Neural crest cell (in vitro differentiated cells): ENCODE measurements around the gene FAM149B1. TPM values are rescaled to one million over a fixed set of nuclear protein-coding genes. Genes with fewer than 3 reads are reported as not detected.

Source experiments
- DNase-seq: peaks from one replicate; pipeline ENCODE4 v3.0.0; 2021; ENCODE audit warnings: low read depth, mixed read lengths, low spot score
- H3K27ac Mint-ChIP-seq: one replicate; pipeline ENCODE4 v1.8.0; 2021; ENCODE audit warnings: mild to moderate bottlenecking, mixed read lengths; ENCODE audit not compliant: unreplicated experiment
- H3K27me3 Mint-ChIP-seq: 2 replicates; pipeline ENCODE4 v1.8.0; 2021; ENCODE audit warnings: low read depth, mild to moderate bottlenecking, mixed read lengths
- H3K36me3 Mint-ChIP-seq: 2 replicates; pipeline ENCODE4 v1.8.0; 2021; ENCODE audit warnings: low read depth, mild to moderate bottlenecking, mixed read lengths
- H3K4me1 Mint-ChIP-seq: 2 replicates; pipeline ENCODE4 v1.8.0; 2021; ENCODE audit warnings: mixed read lengths
- H3K4me3 Mint-ChIP-seq: one replicate; pipeline ENCODE4 v1.8.0; 2021; ENCODE audit warnings: mild to moderate bottlenecking, mixed read lengths
- H3K9me3 Mint-ChIP-seq: 2 replicates; pipeline ENCODE4 v1.8.0; 2021; ENCODE audit warnings: mixed read lengths
- CTCF ChIP-seq: fragments of 200-600 bp; sonication (generic); conservative IDR thresholded peaks from 2 replicates; pipeline ENCODE4 v1.5.0; 2021; ENCODE audit warnings: antibody characterized with exemption, mild to moderate bottlenecking
- total RNA-seq: library from RNA; stranded (reverse); gene quantifications from 2 replicates; pipeline ENCODE4 v1.2.1, GENCODE V29; 2021

The FAM149B1 gene
- total RNA-seq, 1 donor from 2014 or later, result 27.2 TPM

- no peak overlapping the region for H3K4me3 Mint-ChIP-seq
- no peaks in the 10 kb centered on the region for H3K9me3 Mint-ChIP-seq
- peaks cover 2% of the 10 kb centered on the region for H3K36me3 Mint-ChIP-seq
Measured at GRCh38 chr10:73287441-73287840, 119.5 kb downstream of the FAM149B1 start.

GRCh38 chr10:73289958-73290357 lies 122.0 kb downstream of the FAM149B1 start:
- Mint-ChIP-seq H3K4me3 (no peak overlapping the region), H3K36me3 (peaks cover 2% of the 10 kb centered on the region), H3K9me3 (no peaks in the 10 kb centered on the region), H3K27ac (no peak overlapping the region), H3K4me1 (no peaks in the 10 kb centered on the region), H3K27me3 (peaks cover 12% of the 10 kb centered on the region)
- DNase-seq, result no peak
- TF ChIP-seq CTCF, result no peak

More at GRCh38 chr10:73287441-73287840, 119.5 kb downstream of the FAM149B1 start:
- H3K4me1 Mint-ChIP-seq, result no peaks in the 10 kb centered on the region
- no peak overlapping the region for H3K27ac Mint-ChIP-seq
- no peaks in the 10 kb centered on the region for H3K27me3 Mint-ChIP-seq
- no peak for TF ChIP-seq CTCF
- no peak for DNase-seq

GRCh38 chr10:73293461-73293860 lies 125.5 kb downstream of the FAM149B1 start:
- no peak for DNase-seq
- H3K9me3 Mint-ChIP-seq, result no peaks in the 10 kb centered on the region
- H3K36me3 Mint-ChIP-seq, result peaks cover 2% of the 10 kb centered on the region
- peaks cover 32% of the 10 kb centered on the region for H3K27me3 Mint-ChIP-seq
- no peak overlapping the region for H3K4me3 Mint-ChIP-seq
- no peak overlapping the region for H3K27ac Mint-ChIP-seq
- TF ChIP-seq CTCF, result no peak
- no peaks in the 10 kb centered on the region for H3K4me1 Mint-ChIP-seq

Other genes starting within 250 kb of the FAM149B1 start
- not detected in 2 replicates for gene PLA2G12B, start 213.3 kb upstream of the FAM149B1 start, total RNA-seq
- 32.2 and 36.0 TPM in 2 replicates for gene P4HA1, start 71.3 kb upstream of the FAM149B1 start, total RNA-seq
- gene NUDT13, start 57.7 kb upstream of the FAM149B1 start, total RNA-seq, result 3.4 and 4.6 TPM in 2 replicates
- gene ECD, start 111 bp upstream of the FAM149B1 start, total RNA-seq, result 29.1 and 29.3 TPM in 2 replicates
- 73.9 and 74.8 TPM in 2 replicates for gene DNAJC9, start 79.1 kb downstream of the FAM149B1 start, total RNA-seq
- gene MRPS16, start 84.5 kb downstream of the FAM149B1 start, total RNA-seq, result 105 and 106 TPM in 2 replicates
- 0.65 and 0.84 TPM in 2 replicates for gene CFAP70, start 190.7 kb downstream of the FAM149B1 start, total RNA-seq
- gene ANXA7, start 245.9 kb downstream of the FAM149B1 start, total RNA-seq, result 48.1 and 48.8 TPM in 2 replicates